Nephron progenitor cell (in vitro differentiated cells): ENCODE measurements around the gene NUMB.

Experiments
- DNase-seq: peaks from one replicate; pipeline ENCODE4 v3.0.0; 2021
- H3K27ac Mint-ChIP-seq: 2 replicates; pipeline ENCODE4 v1.8.0; 2021; ENCODE audit warnings: mild to moderate bottlenecking, moderate library complexity, mixed read lengths
- H3K27me3 Mint-ChIP-seq: 2 replicates; pipeline ENCODE4 v1.8.0; 2021; ENCODE audit warnings: mild to moderate bottlenecking, low read depth, mixed read lengths; ENCODE audit not compliant: poor library complexity
- H3K36me3 Mint-ChIP-seq: 2 replicates; pipeline ENCODE4 v1.8.0; 2021; ENCODE audit warnings: low read depth, mixed read lengths
- H3K4me1 Mint-ChIP-seq: 2 replicates; pipeline ENCODE4 v1.8.0; 2021; ENCODE audit warnings: mixed read lengths
- H3K4me3 Mint-ChIP-seq: 2 replicates; pipeline ENCODE4 v1.8.0; 2021; ENCODE audit warnings: mild to moderate bottlenecking, moderate library complexity, mixed read lengths
- H3K9me3 Mint-ChIP-seq: 2 replicates; pipeline ENCODE4 v1.8.0; 2021; ENCODE audit warnings: mild to moderate bottlenecking, moderate library complexity, mixed read lengths
- CTCF ChIP-seq: fragments of 200-600 bp; sonication (generic); IDR thresholded peaks from 2 replicates; pipeline ENCODE4 v1.5.0; 2021; ENCODE audit warnings: antibody characterized with exemption

NUMB gene

GRCh38 chr14:73458183-73458976 lies at the start of gene NUMB:
Gene NUMB (minus strand): TSS chr14:73458546. CDS start chr14:73355751, 102,795 bp downstream.
- Mint-ChIP-seq H3K4me1 (peaks cover 57% of the 10 kb centered on the region), H3K27me3 (no peaks in the 10 kb centered on the region), H3K9me3 (no peaks in the 10 kb centered on the region), H3K36me3 (no peaks in the 10 kb centered on the region), H3K27ac (peak within 1 kb of the TSS; percentile 99), H3K4me3 (peak within 1 kb of the TSS; percentile 93)
- DNase-seq, result peak; percentile 92
- no peak for TF ChIP-seq CTCF

GRCh38 chr14:73503648-73504047 lies 45.3 kb upstream of the NUMB start:
- DNase-seq, result no peak
- no peaks in the 10 kb centered on the region for H3K9me3 Mint-ChIP-seq
- H3K4me3 Mint-ChIP-seq, result no peak overlapping the region
- no peak for TF ChIP-seq CTCF
- H3K36me3 Mint-ChIP-seq, result peaks cover 36% of the 10 kb centered on the region
- no peaks in the 10 kb centered on the region for H3K27me3 Mint-ChIP-seq
- no peak overlapping the region for H3K27ac Mint-ChIP-seq
- no peaks in the 10 kb centered on the region for H3K4me1 Mint-ChIP-seq

- no peaks in the 10 kb centered on the region for H3K4me1 Mint-ChIP-seq
- no peaks in the 10 kb centered on the region for H3K27me3 Mint-ChIP-seq
- H3K27ac Mint-ChIP-seq, result no peak overlapping the region
- no peaks in the 10 kb centered on the region for H3K9me3 Mint-ChIP-seq
- no peak for TF ChIP-seq CTCF
- H3K36me3 Mint-ChIP-seq, result peaks cover 43% of the 10 kb centered on the region
- no peak overlapping the region for H3K4me3 Mint-ChIP-seq
- no peak for DNase-seq
These were observed 43.8 kb upstream of the NUMB start for GRCh38 chr14:73502017-73502619.

- H3K27ac Mint-ChIP-seq, result no peak overlapping the region
- H3K4me3 Mint-ChIP-seq, result no peak overlapping the region
- no peaks in the 10 kb centered on the region for H3K9me3 Mint-ChIP-seq
- no peak for DNase-seq
- H3K36me3 Mint-ChIP-seq, result peaks cover 47% of the 10 kb centered on the region
- no peaks in the 10 kb centered on the region for H3K4me1 Mint-ChIP-seq
- H3K27me3 Mint-ChIP-seq, result no peaks in the 10 kb centered on the region
- no peak for TF ChIP-seq CTCF
These were observed 42.0 kb upstream of the NUMB start for GRCh38 chr14:73500360-73500759.

GRCh38 chr14:73494593-73494992 lies 36.2 kb upstream of the NUMB start:
- DNase-seq, result no peak
- H3K36me3 Mint-ChIP-seq, result peaks cover 64% of the 10 kb centered on the region
- H3K27ac Mint-ChIP-seq, result no peak overlapping the region
- peaks cover 5% of the 10 kb centered on the region for H3K9me3 Mint-ChIP-seq
- H3K27me3 Mint-ChIP-seq, result peaks cover 8% of the 10 kb centered on the region
- H3K4me3 Mint-ChIP-seq, result no peak overlapping the region
- peaks cover 22% of the 10 kb centered on the region for H3K4me1 Mint-ChIP-seq
- no peak for TF ChIP-seq CTCF

GRCh38 chr14:73492670-73493069 lies 34.3 kb upstream of the NUMB start:
- Mint-ChIP-seq H3K4me1 (peaks cover 26% of the 10 kb centered on the region), H3K27ac (no peak overlapping the region), H3K9me3 (peaks cover 5% of the 10 kb centered on the region), H3K4me3 (peak overlapping the region; percentile 85), H3K36me3 (peaks cover 47% of the 10 kb centered on the region), H3K27me3 (peaks cover 8% of the 10 kb centered on the region)
- no peak for TF ChIP-seq CTCF
- DNase-seq, result no peak
